ENCODE results near the gene NOTCH2.
"Not testable (repeated sequence)": the region's sequence is repeated elsewhere in the genome, so short reads cannot be mapped to it uniquely, and the experiment has no call there.

- TF ChIP-seq, protein P1, sequence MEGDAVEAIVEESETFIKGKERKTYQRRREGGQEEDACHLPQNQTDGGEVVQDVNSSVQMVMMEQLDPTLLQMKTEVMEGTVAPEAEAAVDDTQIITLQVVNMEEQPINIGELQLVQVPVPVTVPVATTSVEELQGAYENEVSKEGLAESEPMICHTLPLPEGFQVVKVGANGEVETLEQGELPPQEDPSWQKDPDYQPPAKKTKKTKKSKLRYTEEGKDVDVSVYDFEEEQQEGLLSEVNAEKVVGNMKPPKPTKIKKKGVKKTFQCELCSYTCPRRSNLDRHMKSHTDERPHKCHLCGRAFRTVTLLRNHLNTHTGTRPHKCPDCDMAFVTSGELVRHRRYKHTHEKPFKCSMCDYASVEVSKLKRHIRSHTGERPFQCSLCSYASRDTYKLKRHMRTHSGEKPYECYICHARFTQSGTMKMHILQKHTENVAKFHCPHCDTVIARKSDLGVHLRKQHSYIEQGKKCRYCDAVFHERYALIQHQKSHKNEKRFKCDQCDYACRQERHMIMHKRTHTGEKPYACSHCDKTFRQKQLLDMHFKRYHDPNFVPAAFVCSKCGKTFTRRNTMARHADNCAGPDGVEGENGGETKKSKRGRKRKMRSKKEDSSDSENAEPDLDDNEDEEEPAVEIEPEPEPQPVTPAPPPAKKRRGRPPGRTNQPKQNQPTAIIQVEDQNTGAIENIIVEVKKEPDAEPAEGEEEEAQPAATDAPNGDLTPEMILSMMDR (IDR thresholded peaks at IDR 0.05; ENCODE audit: low read depth, low read length, poor library complexity, severe bottlenecking), result not testable (repeated sequence)
- TF ChIP-seq EZH2phosphoT487 (IDR thresholded peaks at IDR 0.05; ENCODE audit: borderline replicate concordance, low read length), result not testable (repeated sequence)
Measured at GRCh38 chr1:119977113-119977736, 92.2 kb downstream of the NOTCH2 start.
